Activated naive CD4-positive, alpha-beta T cell treated with anti-CD3 and anti-CD28 coated beads, Interleukin-2, amount 10 ng/mL, durations not matched to agents 7 days and 5 days (primary cell): ENCODE results near the gene PROX1.

ENCODE experiments used
- CTCF ChIA-PET: fragments of 350-600 bp; sonication (Branson Sonifier 250); formaldehyde crosslinking; loops from one replicate; lab custom pipeline; 2021; ENCODE audit warnings: antibody characterized with exemption; lab: Charles Lee
- DNase-seq: peaks from one replicate; pipeline ENCODE4 v3.0.0-alpha.2; 2020
- H3K27ac Mint-ChIP-seq: one replicate; pipeline ENCODE4 v1.8.0; 2021; ENCODE audit warnings: mild to moderate bottlenecking, moderate library complexity, mixed read lengths
- H3K27me3 Mint-ChIP-seq: one replicate; pipeline ENCODE4 v1.8.0; 2021; ENCODE audit warnings: mild to moderate bottlenecking, mixed read lengths
- H3K36me3 Mint-ChIP-seq: one replicate; pipeline ENCODE4 v1.8.0; 2021; ENCODE audit warnings: mixed read lengths
- H3K4me1 Mint-ChIP-seq: one replicate; pipeline ENCODE4 v1.8.0; 2021; ENCODE audit warnings: mixed read lengths
- H3K4me3 Mint-ChIP-seq: one replicate; pipeline ENCODE4 v1.8.0; 2021; ENCODE audit warnings: mild to moderate bottlenecking, moderate library complexity, mixed read lengths
- H3K9me3 Mint-ChIP-seq: one replicate; pipeline ENCODE4 v1.8.0; 2021; ENCODE audit warnings: mixed read lengths

Gene PROX1

GRCh38 chr1:213998785-213999184 is 11.0 kb downstream of the PROX1 start:
- Mint-ChIP-seq H3K4me3 (no peak overlapping the region), H3K4me1 (no peaks in the 10 kb centered on the region), H3K9me3 (no peaks in the 10 kb centered on the region), H3K27me3 (peaks cover 18% of the 10 kb centered on the region), H3K27ac (no peak overlapping the region), H3K36me3 (no peaks in the 10 kb centered on the region)
- DNase-seq = no peak
- CTCF ChIA-PET = no interaction called here

- no peak overlapping the region for H3K4me3 Mint-ChIP-seq
- CTCF ChIA-PET = no interaction called here
- no peak for DNase-seq
Observed at GRCh38 chr1:213999732-214000131, 12.0 kb downstream of the PROX1 start.

GRCh38 chr1:214002060-214002459 is 14.3 kb downstream of the PROX1 start:
- no peak for DNase-seq
- CTCF ChIA-PET = interaction anchor here (1.3 kb wide), 1 partner anchor 14 kb away, joined by 3 read pairs; the partner anchor contains the start of gene PROX1
- Mint-ChIP-seq H3K9me3 (no peaks in the 10 kb centered on the region), H3K27me3 (peaks cover 10% of the 10 kb centered on the region), H3K27ac (no peak overlapping the region), H3K4me1 (no peaks in the 10 kb centered on the region), H3K36me3 (no peaks in the 10 kb centered on the region), H3K4me3 (no peak overlapping the region)

More at GRCh38 chr1:213999732-214000131, 12.0 kb downstream of the PROX1 start:
- Mint-ChIP-seq H3K27me3 (peaks cover 14% of the 10 kb centered on the region), H3K36me3 (no peaks in the 10 kb centered on the region), H3K4me1 (no peaks in the 10 kb centered on the region), H3K9me3 (no peaks in the 10 kb centered on the region), H3K27ac (no peak overlapping the region)

- no peak overlapping the region for H3K27ac Mint-ChIP-seq
- H3K27me3 Mint-ChIP-seq = peaks cover 6% of the 10 kb centered on the region
- no peak for DNase-seq
- H3K4me1 Mint-ChIP-seq = no peaks in the 10 kb centered on the region
- H3K4me3 Mint-ChIP-seq = no peak overlapping the region
- H3K36me3 Mint-ChIP-seq = no peaks in the 10 kb centered on the region
- no peaks in the 10 kb centered on the region for H3K9me3 Mint-ChIP-seq
- CTCF ChIA-PET = interaction anchor here (1.3 kb wide), 1 partner anchor 15 kb away, joined by 3 read pairs; the partner anchor contains the start of gene PROX1
Observed at GRCh38 chr1:214002472-214002871, 14.7 kb downstream of the PROX1 start.

- Mint-ChIP-seq H3K4me1 (no peaks in the 10 kb centered on the region), H3K9me3 (no peaks in the 10 kb centered on the region), H3K36me3 (no peaks in the 10 kb centered on the region), H3K27ac (no peak overlapping the region), H3K4me3 (no peak overlapping the region), H3K27me3 (no peaks in the 10 kb centered on the region)
- CTCF ChIA-PET = no interaction called here
- no peak for DNase-seq
Observed at GRCh38 chr1:214003233-214003632, 15.5 kb downstream of the PROX1 start.

- no peak overlapping the region for H3K4me3 Mint-ChIP-seq
- DNase-seq = no peak
- CTCF ChIA-PET = no interaction called here
- no peaks in the 10 kb centered on the region for H3K36me3 Mint-ChIP-seq
- H3K27ac Mint-ChIP-seq = no peak overlapping the region
- H3K9me3 Mint-ChIP-seq = no peaks in the 10 kb centered on the region
- H3K4me1 Mint-ChIP-seq = no peaks in the 10 kb centered on the region
- H3K27me3 Mint-ChIP-seq = no peaks in the 10 kb centered on the region
Observed at GRCh38 chr1:214004014-214004413, 16.2 kb downstream of the PROX1 start.

GRCh38 chr1:214004795-214005194 is 17.0 kb downstream of the PROX1 start:
- CTCF ChIA-PET = no interaction called here
- no peaks in the 10 kb centered on the region for H3K9me3 Mint-ChIP-seq
- H3K4me3 Mint-ChIP-seq = no peak overlapping the region
- H3K4me1 Mint-ChIP-seq = no peaks in the 10 kb centered on the region
- no peak for DNase-seq
- H3K36me3 Mint-ChIP-seq = no peaks in the 10 kb centered on the region
- no peaks in the 10 kb centered on the region for H3K27me3 Mint-ChIP-seq
- H3K27ac Mint-ChIP-seq = no peak overlapping the region

GRCh38 chr1:214005708-214006107 is 17.9 kb downstream of the PROX1 start:
- H3K36me3 Mint-ChIP-seq = no peaks in the 10 kb centered on the region
- DNase-seq = no peak
- no peak overlapping the region for H3K27ac Mint-ChIP-seq
- H3K4me3 Mint-ChIP-seq = no peak overlapping the region
- no peaks in the 10 kb centered on the region for H3K9me3 Mint-ChIP-seq
- H3K4me1 Mint-ChIP-seq = no peaks in the 10 kb centered on the region
- no peaks in the 10 kb centered on the region for H3K27me3 Mint-ChIP-seq
- CTCF ChIA-PET = no interaction called here

- Mint-ChIP-seq H3K9me3 (no peaks in the 10 kb centered on the region), H3K36me3 (no peaks in the 10 kb centered on the region), H3K4me1 (no peaks in the 10 kb centered on the region), H3K27me3 (no peaks in the 10 kb centered on the region), H3K27ac (no peak overlapping the region), H3K4me3 (no peak overlapping the region)
- no peak for DNase-seq
- CTCF ChIA-PET = no interaction called here
Observed at GRCh38 chr1:214006845-214007244, 19.1 kb downstream of the PROX1 start.

- no peak for DNase-seq
- Mint-ChIP-seq H3K27me3 (no peaks in the 10 kb centered on the region), H3K36me3 (no peaks in the 10 kb centered on the region), H3K4me3 (no peak overlapping the region), H3K27ac (no peak overlapping the region), H3K4me1 (no peaks in the 10 kb centered on the region), H3K9me3 (no peaks in the 10 kb centered on the region)
- CTCF ChIA-PET = interaction anchor here (0.7 kb wide), 1 partner anchor 159 kb away, joined by 3 read pairs; no protein-coding TSS in a partner anchor
Observed at GRCh38 chr1:214008347-214008746, 20.6 kb downstream of the PROX1 start.

GRCh38 chr1:214008791-214009422 is 21.1 kb downstream of the PROX1 start:
- DNase-seq = no peak
- Mint-ChIP-seq H3K27me3 (no peaks in the 10 kb centered on the region), H3K9me3 (no peaks in the 10 kb centered on the region), H3K36me3 (no peaks in the 10 kb centered on the region), H3K27ac (no peak overlapping the region), H3K4me1 (no peaks in the 10 kb centered on the region), H3K4me3 (no peak overlapping the region)
- CTCF ChIA-PET = interaction anchor here (0.7 kb wide), 1 partner anchor 158 kb away, joined by 3 read pairs; no protein-coding TSS in a partner anchor

GRCh38 chr1:214009423-214010196 is 21.8 kb downstream of the PROX1 start:
- Mint-ChIP-seq H3K36me3 (no peaks in the 10 kb centered on the region), H3K4me1 (no peaks in the 10 kb centered on the region), H3K27ac (no peak overlapping the region), H3K27me3 (no peaks in the 10 kb centered on the region), H3K4me3 (no peak overlapping the region), H3K9me3 (no peaks in the 10 kb centered on the region)
- CTCF ChIA-PET = no interaction called here
- DNase-seq = no peak

- H3K9me3 Mint-ChIP-seq = no peaks in the 10 kb centered on the region
Observed at GRCh38 chr1:214010197-214010573, 22.4 kb downstream of the PROX1 start.

GRCh38 chr1:214010717-214011116 is 22.9 kb downstream of the PROX1 start:
- H3K4me1 Mint-ChIP-seq = no peaks in the 10 kb centered on the region
- no peaks in the 10 kb centered on the region for H3K9me3 Mint-ChIP-seq
- DNase-seq = no peak
- no peak overlapping the region for H3K27ac Mint-ChIP-seq
- no peaks in the 10 kb centered on the region for H3K27me3 Mint-ChIP-seq
- H3K4me3 Mint-ChIP-seq = no peak overlapping the region
- H3K36me3 Mint-ChIP-seq = no peaks in the 10 kb centered on the region
- CTCF ChIA-PET = no interaction called here

More at GRCh38 chr1:214010197-214010573, 22.4 kb downstream of the PROX1 start:
- no peaks in the 10 kb centered on the region for H3K36me3 Mint-ChIP-seq
- no peaks in the 10 kb centered on the region for H3K4me1 Mint-ChIP-seq
- H3K27ac Mint-ChIP-seq = no peak overlapping the region
- DNase-seq = no peak
- no peak overlapping the region for H3K4me3 Mint-ChIP-seq
- no peaks in the 10 kb centered on the region for H3K27me3 Mint-ChIP-seq
- CTCF ChIA-PET = no interaction called here

GRCh38 chr1:214012418-214012817 is 24.6 kb downstream of the PROX1 start:
- no peak overlapping the region for H3K27ac Mint-ChIP-seq
- no peaks in the 10 kb centered on the region for H3K36me3 Mint-ChIP-seq
- H3K4me1 Mint-ChIP-seq = no peaks in the 10 kb centered on the region
- no peaks in the 10 kb centered on the region for H3K27me3 Mint-ChIP-seq
- DNase-seq = no peak
- CTCF ChIA-PET = no interaction called here
- H3K4me3 Mint-ChIP-seq = no peak overlapping the region
- H3K9me3 Mint-ChIP-seq = no peaks in the 10 kb centered on the region
